RWPE1 (cell line): ENCODE results near the gene BRD3.

Source experiments
- CTCF ChIA-PET: fragments of 350-600 bp; sonication (Branson Sonifier 250); formaldehyde crosslinking; extraction: SDS; loops from one replicate; lab custom pipeline; 2021; lab: Yijun Ruan, JAX
- POLR2A ChIA-PET: fragments of 400-600 bp; formaldehyde crosslinking; extraction: SDS; loops from one replicate; lab custom pipeline; 2020; ENCODE audit warnings: antibody characterized with exemption; ENCODE audit not compliant: low non-redundant PET; lab: Yijun Ruan, JAX
- DNase-seq: peaks from one replicate; pipeline ENCODE4 v3.0.0; 2012; ENCODE audit warnings: low spot score
- H3K27ac ChIP-seq: fragments of 450-650 bp; 2 replicates; pipeline ENCODE4 v1.5.1; 2017
- TF ChIP-seq, protein P1 (sequence below): fragments of 450-650 bp; conservative IDR thresholded peaks from 2 replicates; pipeline ENCODE4 v1.5.1; 2017; ENCODE audit warnings: low read depth, mild to moderate bottlenecking

The BRD3 gene

DNA sequence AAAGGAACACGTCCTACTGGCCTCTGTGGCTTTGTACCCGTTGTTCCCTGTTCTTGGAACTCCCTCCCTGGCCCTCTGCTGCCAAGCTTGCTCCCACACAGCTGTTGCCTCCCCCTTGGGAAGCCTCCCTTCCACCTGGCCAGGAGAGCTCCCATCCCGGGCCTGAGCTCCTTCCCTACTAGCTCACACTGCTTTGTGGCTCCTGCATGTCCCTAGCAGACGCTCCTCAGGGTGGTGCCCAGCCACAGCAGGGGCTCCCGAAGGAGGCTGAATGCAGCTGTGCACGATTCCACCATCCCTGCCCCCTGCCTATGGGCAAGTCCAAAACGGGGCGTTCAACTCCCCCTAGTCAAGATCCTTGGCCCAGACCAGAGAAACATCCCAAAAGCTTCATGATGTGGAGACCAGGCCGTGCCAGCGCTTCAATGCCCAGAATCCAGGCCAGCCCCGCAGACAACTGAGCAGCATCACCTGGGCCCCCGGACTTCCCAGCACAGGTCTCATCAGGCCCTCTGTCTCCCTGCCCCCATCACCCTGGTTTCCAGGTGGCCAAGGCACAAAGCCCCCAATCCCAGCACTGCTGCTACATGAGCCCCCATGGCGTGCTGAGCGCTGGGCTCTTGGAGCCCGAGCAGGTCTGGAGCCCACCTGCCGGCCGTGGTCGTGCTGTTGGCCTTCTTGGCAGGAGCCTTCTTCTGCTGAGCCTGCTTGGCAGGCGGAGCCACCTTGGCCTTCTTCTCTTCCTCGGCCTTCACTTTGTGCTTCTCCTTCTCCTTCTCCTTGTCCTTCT, 28.2 kb downstream of the BRD3 start:
- POLR2A ChIA-PET: no interaction called here
- CTCF ChIA-PET: interaction anchor here (0.6 kb wide), 1 partner anchor 409 kb away, joined by 3 read pairs; no protein-coding TSS in a partner anchor
- TF ChIP-seq, protein P1, sequence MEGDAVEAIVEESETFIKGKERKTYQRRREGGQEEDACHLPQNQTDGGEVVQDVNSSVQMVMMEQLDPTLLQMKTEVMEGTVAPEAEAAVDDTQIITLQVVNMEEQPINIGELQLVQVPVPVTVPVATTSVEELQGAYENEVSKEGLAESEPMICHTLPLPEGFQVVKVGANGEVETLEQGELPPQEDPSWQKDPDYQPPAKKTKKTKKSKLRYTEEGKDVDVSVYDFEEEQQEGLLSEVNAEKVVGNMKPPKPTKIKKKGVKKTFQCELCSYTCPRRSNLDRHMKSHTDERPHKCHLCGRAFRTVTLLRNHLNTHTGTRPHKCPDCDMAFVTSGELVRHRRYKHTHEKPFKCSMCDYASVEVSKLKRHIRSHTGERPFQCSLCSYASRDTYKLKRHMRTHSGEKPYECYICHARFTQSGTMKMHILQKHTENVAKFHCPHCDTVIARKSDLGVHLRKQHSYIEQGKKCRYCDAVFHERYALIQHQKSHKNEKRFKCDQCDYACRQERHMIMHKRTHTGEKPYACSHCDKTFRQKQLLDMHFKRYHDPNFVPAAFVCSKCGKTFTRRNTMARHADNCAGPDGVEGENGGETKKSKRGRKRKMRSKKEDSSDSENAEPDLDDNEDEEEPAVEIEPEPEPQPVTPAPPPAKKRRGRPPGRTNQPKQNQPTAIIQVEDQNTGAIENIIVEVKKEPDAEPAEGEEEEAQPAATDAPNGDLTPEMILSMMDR: no peak
- H3K27ac ChIP-seq: peak overlapping the region; percentile 13
- DNase-seq: no peak

DNA sequence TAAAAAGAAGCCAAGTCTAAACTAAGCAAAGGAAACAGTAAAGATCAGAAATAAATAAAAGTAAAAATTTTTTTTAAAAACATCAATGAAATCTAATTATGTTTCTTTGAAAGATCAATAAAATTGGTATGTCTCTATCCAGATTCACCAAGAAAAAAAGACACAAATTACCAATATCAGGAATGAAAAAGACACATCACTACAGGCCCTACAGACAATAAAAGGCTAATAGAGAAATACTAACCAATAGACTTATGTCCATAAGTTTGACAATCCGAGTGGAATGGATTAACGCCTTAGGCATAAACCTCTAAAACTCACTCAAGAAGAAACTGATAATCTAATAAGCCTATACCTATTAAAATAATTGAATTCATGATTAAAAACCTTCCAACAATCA, 30.2 kb downstream of the BRD3 start:
- ChIA-PET CTCF (interaction anchor here (0.7 kb wide), 1 partner anchor 12 kb away, joined by 3 read pairs; the partner anchor contains the start of gene BRD3OS), POLR2A (no interaction called here)
- no peak for DNase-seq
- no peak overlapping the region for H3K27ac ChIP-seq
- TF ChIP-seq, protein P1: no peak

DNA sequence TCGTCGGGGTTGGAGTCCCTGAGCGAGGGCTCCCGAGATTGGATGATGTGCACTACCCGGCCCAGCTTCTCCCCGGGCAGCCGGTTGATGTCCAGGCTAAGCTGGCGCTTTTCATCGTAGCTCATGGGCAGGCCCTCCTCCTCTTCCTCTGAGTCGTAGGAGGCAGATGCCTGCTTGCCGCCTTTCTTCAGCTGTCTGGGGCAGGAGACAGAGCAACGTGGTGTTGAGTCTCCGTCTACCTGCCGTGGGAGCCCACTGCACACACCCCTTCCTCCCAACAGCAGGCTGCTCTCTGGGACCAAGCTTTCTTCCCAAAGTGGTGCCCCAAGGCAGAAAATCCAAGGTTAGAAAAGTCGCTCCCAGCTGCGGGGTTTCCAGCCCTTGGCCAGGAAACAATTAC, 31.7 kb downstream of the BRD3 start:
- POLR2A ChIA-PET: no interaction called here
- CTCF ChIA-PET: interaction anchor here (0.7 kb wide), 1 partner anchor 9 kb away, joined by 4 read pairs; no protein-coding TSS in a partner anchor
- TF ChIP-seq, protein P1: no peak
- DNase-seq: no peak
- H3K27ac ChIP-seq: no peak overlapping the region

DNA sequence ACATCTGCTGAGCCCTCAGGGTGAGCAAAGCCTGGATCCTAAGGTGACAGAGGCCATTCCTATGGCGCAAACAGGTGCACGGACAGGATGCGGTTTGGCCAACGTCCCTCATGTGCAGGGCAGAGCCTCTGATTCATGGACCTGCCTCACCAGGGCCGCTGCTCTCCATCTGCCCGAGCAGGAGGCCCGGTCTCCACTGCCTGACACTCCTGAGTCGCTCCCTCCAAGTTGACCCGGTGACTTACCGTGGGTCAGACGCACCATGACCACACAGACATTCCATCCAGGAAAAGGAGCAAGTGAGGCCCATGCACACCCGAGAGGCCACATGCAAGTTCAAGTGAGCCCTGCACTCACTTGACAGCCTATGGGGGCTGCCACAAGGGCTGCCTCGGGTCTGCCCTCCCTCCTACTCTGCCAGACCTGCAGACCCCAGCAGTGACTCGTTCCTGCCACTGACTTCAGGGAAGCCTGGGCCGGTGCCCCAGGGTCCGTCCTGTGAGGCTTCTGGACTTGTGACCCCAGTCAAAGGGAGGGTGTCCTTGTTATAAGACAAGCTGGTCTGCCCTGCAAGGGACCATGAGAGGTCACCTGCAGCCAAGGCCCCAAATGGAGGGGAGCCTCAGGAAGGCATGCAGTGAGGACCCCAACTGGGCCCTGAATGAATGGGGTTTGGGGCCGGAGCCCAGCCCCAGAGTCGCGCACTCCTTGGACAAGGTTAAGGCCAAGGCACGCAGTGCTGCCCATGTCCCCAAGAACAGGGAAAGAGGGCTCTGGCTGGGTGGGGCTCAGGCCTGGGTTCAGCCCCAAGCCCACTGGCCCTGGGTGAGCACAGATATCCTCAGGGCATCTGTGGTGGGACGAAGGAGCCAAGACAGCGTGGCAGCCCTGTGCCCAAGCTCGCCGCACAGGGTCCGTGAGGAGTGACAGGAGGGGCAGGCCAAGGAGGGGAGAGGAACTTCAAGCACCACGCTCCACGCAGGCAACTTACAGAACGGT, 32.5 kb downstream of the BRD3 start:
- ChIA-PET CTCF (interaction anchor here (0.5 to 0.9 kb wide), 3 partner anchors 8 to 89 kb away, joined by 3 to 4 read pairs (median 4); no protein-coding TSS in a partner anchor), POLR2A (no interaction called here)
- peak overlapping the region; percentile 3; the same call in 1 of the 2 replicates for H3K27ac ChIP-seq
- TF ChIP-seq, protein P1: no peak
- DNase-seq: no peak

GRCh38 chr9:134034215-134035040, 33.4 kb downstream of the BRD3 start:
- ChIA-PET POLR2A (no interaction called here), CTCF (interaction anchor here (0.9 kb wide), 1 partner anchor 8 kb away, joined by 4 read pairs; no protein-coding TSS in a partner anchor)
- H3K27ac ChIP-seq: peak overlapping the region; percentile 3
- TF ChIP-seq, protein P1: no peak
- no peak for DNase-seq
